SKM-1 treated with dmso at 0.1 percent for 144 hours (cell line): ENCODE data around the gene LMO7.
"Not testable (repeated sequence)": the region's sequence is repeated elsewhere in the genome, so short reads cannot be mapped to it uniquely, and the experiment has no call there.

Experiments used
- DNase-seq: peaks from one replicate; lab custom pipeline; 2025; ENCODE audit not compliant: unreplicated experiment; lab: John Stamatoyannopoulos, UW

The LMO7 gene

DNA sequence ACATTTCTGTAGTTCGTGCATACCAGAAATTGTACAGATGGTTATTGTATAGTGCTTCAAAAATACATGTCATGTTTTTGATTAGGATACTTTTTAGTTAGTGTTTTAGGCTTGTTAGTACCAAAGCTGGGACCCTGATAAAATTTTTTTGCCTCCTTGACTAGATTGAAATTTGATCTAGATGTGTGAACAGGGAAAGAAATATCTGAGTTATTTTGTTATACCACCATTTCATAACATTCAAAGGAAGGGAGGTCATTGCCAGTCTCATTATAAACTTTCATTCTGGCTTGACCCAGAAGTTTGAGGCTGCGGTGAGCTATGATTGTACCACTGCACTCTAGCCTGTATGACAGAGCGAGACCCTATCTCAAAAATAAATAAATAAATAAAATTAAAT lies 9.0 kb downstream of the LMO7 start:
- no peak for DNase-seq

DNA sequence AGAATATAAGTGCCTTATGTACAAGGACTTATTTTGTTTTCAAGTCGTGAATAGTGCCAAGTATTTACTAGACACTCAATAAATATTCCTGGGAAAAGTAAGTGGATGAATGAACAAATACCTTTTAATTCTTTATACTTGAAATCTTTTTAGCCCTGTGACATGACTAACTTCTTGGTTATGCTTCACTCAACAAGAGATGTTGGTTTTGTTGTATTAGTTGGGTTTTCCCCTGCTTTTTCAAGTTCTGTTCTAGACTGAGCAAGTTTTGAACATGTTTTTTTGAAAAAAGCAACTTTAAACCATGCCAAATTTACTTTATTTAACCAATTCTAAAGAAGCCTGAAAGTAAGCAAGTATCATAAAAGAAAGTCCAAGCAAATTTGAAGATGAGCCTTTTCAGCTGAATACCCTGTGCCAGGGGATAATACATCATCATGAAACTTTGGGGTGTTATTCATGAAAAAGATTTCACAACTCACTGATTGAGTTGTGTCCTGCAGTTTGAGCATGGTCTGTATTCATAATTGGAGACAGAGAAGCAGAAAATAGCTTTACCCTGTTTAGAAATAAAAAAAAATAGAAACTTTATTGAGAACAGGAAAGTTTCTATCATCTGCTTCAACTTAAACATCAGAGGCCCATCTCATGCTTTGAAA lies 11.1 kb downstream of the LMO7 start:
- no peak for DNase-seq

DNA sequence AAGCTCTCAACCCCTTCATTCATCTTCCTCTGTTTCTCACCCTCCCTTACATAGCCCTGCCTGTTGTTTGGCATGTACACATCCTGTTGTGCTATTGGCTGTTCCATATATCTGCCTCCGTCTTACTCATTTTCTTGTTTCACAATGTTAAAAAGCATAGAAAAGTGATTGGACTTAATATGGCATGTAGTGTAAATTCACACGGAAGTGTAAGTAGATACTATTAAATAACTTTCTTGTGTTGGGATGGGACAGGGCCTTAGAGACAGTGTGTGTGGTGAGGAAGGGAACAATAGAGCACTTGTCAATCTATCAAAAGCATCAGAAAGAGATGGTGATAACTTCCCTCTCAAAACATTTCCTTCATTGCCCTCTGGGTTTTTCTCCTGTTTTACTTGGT lies 12.3 kb downstream of the LMO7 start:
- no peak for DNase-seq

DNA sequence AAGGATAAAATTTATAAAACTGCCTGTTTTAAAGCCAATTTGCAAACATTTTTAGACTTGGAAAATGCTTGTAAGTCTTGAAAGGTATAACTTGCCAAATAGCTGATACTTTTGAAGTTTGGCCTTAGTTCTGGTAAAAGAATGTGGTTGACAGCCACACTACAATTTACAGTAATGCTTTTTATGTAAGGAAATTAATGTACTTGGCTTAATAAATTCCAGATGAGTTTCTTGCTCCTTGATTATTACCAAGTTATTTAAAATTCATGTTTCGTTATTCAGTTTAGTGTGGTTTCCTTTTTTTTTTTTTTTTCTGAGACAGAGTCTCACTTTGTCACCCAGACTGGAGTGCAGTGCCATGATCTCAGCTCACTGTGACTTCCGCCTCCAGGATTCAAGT lies 14.9 kb downstream of the LMO7 start:
- no peak for DNase-seq

DNA sequence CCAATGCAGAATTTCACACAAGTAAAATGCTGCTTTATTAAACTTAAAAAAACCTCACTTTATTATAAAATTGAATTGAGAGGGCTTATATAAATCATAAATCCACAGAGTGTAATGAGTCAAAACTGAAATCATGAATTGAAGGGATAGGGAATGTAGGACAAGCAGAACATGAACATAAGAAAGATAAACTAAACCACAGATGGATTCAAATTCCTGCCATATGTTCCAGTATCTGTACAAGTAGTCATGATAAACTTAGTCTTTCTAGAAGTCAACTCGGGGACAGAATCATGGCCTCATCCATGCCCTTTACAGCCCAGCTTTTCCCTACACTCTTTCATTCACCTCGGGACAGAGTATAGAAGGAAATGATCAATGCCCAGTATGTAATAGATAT lies 16.6 kb downstream of the LMO7 start:
- DNase-seq: no peak

DNA sequence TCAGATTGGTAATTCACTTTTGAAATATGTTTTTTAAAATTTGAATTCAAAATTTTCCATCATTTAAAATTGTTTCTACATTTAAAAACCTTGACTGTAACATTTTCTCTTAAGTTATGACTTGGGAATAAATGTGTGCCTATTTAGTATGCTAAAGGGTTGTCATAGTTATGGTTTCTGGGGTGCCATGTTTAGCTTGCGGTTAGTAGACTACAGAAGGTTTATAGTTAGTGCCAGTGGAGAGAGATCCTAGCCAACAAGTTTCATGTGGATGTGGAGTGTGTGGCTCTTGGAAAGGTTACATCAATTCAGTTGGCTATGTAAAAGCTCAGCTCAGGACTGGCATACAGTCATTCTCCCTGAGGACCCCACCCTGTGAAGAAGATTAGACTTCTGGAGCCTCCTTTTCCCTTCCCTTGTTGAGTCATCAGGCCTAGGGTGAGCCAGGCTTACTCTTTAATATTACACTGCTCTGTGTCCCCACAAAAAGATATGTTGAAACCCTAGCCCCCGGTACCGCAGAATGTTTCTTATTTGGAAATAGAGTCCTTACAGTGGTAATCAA lies 20.4 kb downstream of the LMO7 start:
- DNase-seq: no peak

DNA sequence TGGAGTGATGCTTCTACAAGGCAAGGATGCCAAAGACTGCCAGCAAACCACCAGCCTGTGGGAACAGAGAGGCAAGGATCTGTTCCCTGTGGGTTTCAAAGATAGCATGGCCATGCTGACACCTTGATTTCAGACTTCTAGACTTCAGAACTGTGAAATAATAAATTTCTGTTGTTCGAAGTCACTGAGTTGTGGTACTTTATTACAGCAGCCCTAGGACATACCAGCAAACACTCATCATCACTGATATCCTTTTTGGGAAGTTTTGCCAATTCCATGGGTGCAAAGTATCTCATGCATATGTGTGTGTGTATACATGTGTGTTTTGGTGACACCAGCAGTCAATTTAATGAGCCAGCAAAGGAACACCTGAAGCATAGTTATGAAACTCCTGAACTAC lies 21.0 kb downstream of the LMO7 start:
- no peak for DNase-seq

DNA sequence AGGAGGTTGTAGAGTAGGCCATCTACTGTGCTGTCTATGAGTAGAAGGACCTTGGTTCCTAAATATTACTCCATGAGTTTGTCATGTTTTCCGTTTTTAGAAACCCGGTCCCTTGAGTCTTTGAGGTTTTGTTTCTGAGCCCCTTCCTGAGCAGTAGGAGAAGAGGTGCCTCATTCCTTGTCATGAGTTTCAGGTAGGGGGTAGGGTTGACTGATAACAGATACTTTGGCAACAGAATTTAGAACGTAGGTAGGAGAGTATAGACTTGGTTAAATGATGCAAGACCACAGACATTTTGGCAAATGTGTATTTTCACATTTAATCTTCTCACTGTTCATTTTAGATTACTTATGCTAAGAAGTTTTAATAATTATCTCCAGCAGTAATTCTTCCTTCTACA lies 24.6 kb downstream of the LMO7 start:
- DNase-seq: no peak

DNA sequence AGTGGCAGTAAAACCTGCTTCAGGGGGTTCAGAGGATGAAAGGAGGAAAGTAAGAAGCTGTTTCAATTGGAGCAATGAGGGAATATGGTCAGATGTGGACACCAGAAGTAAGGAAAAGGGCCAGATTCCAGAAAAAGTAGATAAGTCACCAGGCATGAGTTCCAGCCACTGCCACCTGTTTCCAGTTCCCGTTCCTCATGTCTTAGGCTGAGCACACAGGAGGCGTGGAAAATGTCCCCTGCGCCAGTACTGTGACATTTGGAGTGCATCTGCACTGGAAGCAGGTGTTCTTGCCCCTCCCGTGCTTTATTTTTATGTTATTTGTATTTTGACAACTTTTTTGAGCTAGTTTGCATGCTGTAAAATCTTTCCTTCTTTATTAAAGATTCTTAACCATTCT lies 25.3 kb downstream of the LMO7 start:
- no peak for DNase-seq

DNA sequence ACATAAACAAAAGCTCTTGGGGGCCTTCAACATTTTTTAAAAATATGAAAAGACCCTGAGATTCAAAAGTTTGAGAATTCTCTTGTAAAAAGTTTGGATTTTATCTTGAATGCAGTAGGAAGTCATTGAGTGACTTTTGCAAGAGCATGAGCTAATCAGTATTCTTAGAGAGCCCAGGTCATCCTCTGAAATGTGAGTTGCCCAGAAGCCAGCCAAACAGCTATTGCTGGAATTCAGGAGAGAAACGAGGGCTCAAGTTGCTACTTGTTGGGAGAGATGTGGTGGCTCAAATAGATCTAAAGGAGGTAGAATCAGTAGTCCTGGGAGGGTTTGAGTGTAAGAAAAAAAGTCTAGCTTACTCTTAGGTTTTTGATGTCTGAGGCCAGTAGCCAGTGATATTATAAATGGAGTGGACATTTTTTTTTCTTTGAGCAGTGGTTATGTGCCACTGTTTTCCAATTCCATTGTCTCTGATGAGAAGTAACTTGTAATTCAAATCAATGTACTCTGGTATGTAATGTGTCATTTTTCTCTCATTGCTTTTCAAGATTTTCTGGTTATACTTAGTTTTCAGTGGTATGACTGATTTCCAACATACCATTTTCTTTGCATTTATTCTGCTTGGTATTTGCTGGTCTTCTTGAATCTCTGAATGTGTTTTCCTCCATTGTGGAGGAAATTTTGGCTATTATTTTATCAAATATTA lies 30.7 kb downstream of the LMO7 start:
- no peak for DNase-seq

DNA sequence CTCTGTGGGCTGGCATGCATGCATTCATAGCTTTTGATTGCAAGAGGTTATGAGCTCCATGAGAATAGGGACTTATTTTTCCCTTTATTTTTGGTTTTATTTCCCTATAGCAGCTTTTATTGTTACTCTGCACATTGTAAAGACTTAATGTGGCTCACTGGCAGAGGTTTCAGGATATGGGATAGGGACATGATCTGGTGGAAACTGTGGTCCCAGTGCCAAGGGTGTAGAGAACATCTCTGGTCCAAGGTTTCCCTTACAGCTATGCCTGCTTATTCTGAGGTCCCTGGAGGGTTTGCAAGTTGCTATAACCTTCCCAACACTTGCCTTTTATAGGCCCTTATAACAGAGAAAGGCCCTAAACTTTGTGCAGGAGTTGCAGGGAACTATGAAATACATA lies 33.6 kb downstream of the LMO7 start:
- no peak for DNase-seq

DNA sequence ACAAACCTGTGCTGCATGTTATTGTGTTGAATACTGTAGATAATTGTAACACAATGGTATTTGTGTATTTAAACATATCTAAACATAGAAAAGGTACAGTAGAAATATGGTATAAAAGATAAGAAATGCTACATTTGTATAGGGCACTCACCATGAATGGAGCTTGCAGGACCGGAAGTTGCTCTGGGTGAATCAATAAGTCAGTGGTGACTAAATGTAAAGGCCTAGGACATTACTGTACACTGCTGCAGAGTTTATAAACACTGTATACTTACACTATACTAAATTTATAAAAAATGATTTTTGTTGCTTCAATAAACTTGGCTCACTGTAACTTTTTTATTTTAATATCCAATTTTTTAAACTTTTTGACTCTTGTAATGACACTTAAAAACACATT lies 34.4 kb downstream of the LMO7 start:
- DNase-seq: no peak

DNA sequence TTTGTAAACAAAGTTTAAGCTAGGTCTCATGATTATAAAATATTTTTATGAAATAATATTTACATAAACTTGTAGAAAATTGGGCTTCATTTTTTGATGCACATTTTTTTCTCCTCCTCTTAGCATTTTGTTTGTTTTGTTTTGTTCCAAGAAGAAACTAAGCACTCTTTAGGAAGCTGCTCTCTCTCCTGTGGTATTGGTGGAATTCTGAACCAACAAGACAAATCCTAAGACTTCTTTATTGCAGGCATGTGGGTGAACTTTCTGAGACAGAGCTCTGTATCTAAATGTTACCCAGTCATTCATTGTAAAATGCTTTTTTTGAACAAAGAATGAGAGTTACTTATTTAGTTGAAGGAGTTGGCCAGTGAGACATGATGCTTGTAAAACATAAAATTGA lies 39.3 kb downstream of the LMO7 start:
- no peak for DNase-seq

DNA sequence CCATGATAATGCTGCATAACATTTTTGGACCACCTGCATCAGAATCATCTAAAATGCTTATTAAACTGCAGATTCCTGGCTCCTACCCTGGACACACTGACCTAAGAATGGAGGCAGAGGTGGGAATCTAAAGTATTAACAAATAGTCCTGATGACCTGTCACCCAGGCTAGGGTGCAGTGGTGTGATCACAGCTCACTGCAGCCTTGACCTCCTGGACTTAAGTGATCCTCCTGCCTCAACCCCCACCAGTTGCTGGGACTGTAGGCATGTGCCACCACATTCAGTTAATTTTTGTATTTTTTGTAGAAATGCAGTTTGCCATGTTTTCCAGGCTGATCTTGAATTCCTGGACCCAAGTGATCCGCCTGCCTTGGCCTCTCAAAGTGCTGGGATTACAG lies 43.3 kb downstream of the LMO7 start:
- DNase-seq: no peak

DNA sequence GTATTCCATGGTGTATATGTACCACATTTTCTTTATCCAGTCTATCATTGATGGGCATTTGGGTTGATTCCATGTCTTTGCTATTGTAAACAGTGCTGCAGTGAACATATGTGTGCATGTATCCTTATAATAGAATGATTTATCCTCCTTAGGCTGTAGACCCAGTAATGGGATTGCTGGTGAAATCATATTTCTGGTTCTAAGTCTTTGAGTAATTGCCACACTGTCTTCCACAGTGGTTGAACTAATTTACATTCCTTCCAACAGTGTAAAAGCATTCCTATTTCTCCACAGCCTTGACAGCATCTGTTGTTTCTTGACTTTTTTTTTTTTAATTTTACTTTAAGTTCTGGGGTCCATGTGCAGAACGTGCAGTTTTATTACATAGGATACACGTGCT lies 44.1 kb downstream of the LMO7 start:
- DNase-seq: not testable (repeated sequence)

DNA sequence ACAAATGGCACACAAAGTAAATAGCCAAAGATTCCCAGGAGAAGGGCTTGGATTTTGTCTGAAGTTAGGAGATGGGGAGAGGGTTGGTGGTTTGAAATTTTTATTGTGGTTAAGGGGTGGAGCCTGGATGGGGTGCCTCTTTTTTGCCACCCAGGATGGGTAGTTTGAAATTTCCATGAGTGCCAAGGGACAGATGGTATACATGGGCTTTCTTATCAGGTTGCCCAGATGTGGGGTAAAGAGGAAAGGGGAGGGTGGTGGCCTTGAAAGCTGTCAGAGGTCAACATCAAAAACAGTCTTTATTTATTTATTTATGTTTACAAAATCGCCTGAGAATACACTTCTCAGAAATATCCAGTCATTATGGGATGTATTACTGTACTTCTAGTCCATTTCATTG lies 46.2 kb downstream of the LMO7 start:
- no peak for DNase-seq

DNA sequence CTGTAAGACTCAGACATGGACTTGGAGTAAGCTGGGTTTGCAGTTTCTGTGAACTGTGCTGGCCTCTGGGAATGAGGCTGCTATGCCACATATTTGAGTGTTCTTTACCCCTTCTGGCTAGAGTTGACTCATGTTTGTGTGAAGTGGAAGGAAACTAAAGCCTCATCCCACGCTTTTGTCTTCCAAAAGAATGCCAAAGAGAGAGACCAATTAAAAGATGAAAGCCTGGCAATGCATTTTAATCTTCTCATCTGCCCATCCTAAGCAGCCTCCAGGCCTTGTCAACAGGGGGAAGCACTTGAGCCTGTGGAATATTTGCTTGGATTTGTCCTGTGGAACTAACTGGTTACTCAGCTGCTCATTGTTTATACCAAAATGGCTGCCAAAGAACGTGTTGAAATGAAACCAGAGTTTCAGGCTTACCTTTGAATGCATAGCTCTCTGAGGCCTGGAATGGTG lies 49.1 kb downstream of the LMO7 start:
- DNase-seq: no peak

DNA sequence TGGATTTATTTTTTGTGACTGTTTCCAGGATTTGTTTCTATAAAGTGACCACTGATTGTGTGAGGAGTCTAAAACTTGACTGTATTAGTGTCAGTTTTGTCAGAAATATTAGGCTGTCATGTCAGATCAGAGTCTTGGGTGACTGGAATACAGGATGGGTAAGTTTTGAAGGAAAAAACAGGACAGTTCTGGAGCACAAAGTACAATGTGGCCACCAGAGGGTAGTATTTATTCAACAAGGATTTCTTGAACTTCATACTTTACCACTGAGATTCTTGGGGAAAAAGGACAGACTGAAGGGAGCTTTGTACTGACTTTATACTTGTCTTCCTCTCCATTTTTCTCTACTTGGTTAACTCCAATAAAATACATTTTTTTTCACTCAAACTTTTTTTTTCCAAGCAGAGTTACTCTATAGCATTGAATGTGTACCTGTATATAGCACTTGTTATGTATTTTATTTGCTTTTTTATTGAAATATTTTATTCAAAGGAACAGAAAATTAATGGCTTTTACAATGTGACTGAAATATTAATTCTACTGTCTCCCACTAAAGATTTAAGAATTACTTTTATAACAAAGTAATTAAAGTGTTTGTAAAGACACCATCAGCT lies 51.1 kb downstream of the LMO7 start:
- no peak for DNase-seq

DNA sequence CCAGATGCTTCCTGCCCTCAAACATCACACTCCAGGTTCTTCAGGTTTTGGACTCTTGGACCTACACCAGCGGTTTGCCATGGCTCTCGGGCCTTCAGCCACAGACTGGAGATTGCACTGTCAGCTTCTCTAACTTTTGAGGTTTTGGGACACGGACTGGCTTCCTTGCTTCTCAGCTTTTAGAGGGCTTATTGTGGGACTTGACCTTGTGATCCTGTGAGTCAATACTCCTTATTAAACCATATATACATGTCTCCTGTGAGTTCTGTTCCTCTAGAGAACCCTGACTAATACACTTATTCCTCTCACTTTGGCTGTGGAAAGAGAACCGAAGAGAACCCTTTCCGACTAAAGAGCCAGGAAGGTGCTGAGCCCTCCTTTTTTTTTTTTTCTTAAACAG lies 53.6 kb downstream of the LMO7 start:
- DNase-seq: no peak

DNA sequence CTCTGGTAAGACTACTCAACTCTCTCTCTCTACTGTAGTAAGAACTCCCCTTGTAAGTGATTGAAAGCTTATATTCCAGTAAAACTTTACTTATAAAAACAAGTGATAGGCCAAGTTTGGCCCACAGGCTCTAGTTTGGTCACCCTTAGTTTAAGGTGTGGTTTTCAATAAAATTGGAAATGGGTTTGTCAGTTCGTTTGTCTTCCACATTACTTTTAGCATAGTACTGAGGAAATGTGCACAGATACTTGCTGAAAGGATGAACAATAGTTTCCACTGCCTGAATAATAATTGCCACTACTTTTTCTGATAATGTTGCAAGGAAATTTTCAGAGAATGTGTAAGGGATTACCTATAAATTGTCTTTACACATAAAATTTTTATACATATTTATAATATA lies 54.5 kb downstream of the LMO7 start:
- DNase-seq: no peak

DNA sequence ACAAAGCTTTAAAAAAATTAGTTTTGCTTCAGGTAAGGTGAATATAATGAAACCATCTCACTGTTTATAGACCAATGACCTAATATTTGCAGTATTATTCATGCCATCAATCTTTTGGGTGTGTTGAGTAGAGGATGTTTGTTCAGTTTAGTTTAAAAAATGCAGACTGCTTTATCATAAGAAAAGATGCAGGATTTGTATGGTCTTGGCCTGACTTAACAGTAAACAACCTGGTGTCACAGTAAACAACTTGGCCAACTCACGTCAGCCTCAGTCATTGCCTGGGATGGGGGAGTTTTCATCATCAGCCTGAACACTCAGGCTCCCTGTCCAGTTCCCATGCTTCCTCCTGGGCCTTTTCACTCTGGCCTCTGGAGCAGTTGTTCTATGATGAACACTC lies 55.1 kb downstream of the LMO7 start:
- no peak for DNase-seq

DNA sequence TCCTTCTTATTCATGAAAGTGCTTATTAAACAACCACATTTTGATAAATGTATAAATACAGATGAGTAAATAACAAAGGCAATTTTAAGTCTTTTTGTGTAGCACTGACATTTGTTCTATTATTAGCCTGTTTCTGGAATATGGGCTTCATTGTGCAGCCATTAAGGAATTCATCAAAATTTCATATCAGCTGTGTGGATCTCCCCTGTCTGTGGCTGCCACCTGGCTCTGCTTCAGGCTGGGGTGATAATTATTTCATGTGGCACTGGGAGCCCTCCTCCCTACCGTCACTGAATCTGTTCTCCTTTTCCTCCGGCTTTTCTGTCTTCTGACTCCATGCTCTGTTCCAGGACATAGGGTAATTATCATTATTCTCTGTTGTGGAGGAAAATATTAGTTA lies 57.1 kb downstream of the LMO7 start:
- no peak for DNase-seq
